Activated CD8-positive, alpha-beta T cell treated with anti-CD3 and anti-CD28 coated beads for 36 hours (primary cell): Measurements from ENCODE around the gene SLC5A11. TPM values are rescaled to one million over a fixed set of nuclear protein-coding genes. Genes with fewer than 3 reads are reported as not detected.

ENCODE experiments used
- ATAC-seq: fragments of 200-7000 bp; cut with Tn5 transposase; one replicate; pipeline ENCODE4 v1.10.0; 2021; ENCODE audit warnings: mild to moderate bottlenecking, moderate library complexity
- CTCF ChIA-PET: fragments of 350-600 bp; sonication (Branson Sonifier 250); formaldehyde crosslinking; loops from one replicate; lab custom pipeline; 2021; ENCODE audit warnings: antibody characterized with exemption; lab: Charles Lee
- POLR2A ChIA-PET: fragments of 350-600 bp; sonication (Branson Sonifier 250); formaldehyde crosslinking; loops from one replicate; lab custom pipeline; 2021; ENCODE audit warnings: antibody characterized with exemption; lab: Charles Lee
- DNase-seq: peaks from one replicate; pipeline ENCODE4 v3.0.0-alpha.2; 2020
- H3K27ac Mint-ChIP-seq: one replicate; pipeline ENCODE4 v1.8.0; 2021; ENCODE audit warnings: mild to moderate bottlenecking, mixed read lengths
- H3K27me3 Mint-ChIP-seq: one replicate; pipeline ENCODE4 v1.8.0; 2021; ENCODE audit warnings: mixed read lengths
- H3K36me3 Mint-ChIP-seq: one replicate; pipeline ENCODE4 v1.8.0; 2021; ENCODE audit warnings: low read depth, mixed read lengths
- H3K4me1 Mint-ChIP-seq: one replicate; pipeline ENCODE4 v1.8.0; 2021; ENCODE audit warnings: low read depth, mixed read lengths
- H3K4me3 Mint-ChIP-seq: one replicate; pipeline ENCODE4 v1.8.0; 2021; ENCODE audit warnings: mild to moderate bottlenecking, moderate library complexity, mixed read lengths
- H3K9me3 Mint-ChIP-seq: one replicate; pipeline ENCODE4 v1.8.0; 2021; ENCODE audit warnings: mixed read lengths
- CTCF ChIP-seq: fragments of 200-600 bp; IDR thresholded peaks from one replicate; pipeline ENCODE4 v1.8.0; 2022; ENCODE audit warnings: antibody characterized with exemption, mild to moderate bottlenecking
- intact Hi-C: fragments of 100-400 bp; cut with micrococcal nuclease; formaldehyde crosslinking; loops from one replicate; pipeline ENCODE4 v1.10.0; 2022
- total RNA-seq, 2 experiments: library from RNA; stranded (reverse); gene quantifications; one replicate each; pipeline ENCODE4 v1.2.3, GENCODE V29; 2021

The SLC5A11 gene
- total RNA-seq, 2 experiments from 2014 or later: 0.18 to 0.78 TPM

- DNase-seq: no peak
- TF ChIP-seq CTCF: peak; percentile 57
- Mint-ChIP-seq H3K27ac (no peak overlapping the region), H3K27me3 (no peaks in the 10 kb centered on the region), H3K9me3 (no peaks in the 10 kb centered on the region), H3K4me3 (no peak overlapping the region), H3K4me1 (no peaks in the 10 kb centered on the region), H3K36me3 (no peaks in the 10 kb centered on the region)
- POLR2A ChIA-PET: no interaction called here
- no peak for ATAC-seq
- intact Hi-C loops: no loop called here
- CTCF ChIA-PET: interaction anchor here (0.7 to 1.3 kb wide), 7 partner anchors 8 to 74 kb away, joined by 3 read pairs; no protein-coding TSS in a partner anchor
These were observed 60.5 kb downstream of the SLC5A11 start for GRCh38 chr16:24906199-24906808.

GRCh38 chr16:24906901-24907300 lies 61.1 kb downstream of the SLC5A11 start:
- H3K36me3 Mint-ChIP-seq: no peaks in the 10 kb centered on the region
- no peak overlapping the region for H3K4me3 Mint-ChIP-seq
- ChIA-PET POLR2A (no interaction called here), CTCF (interaction anchor here (0.7 to 1.0 kb wide), 3 partner anchors 12 to 74 kb away, joined by 3 read pairs; no protein-coding TSS in a partner anchor)
- no peaks in the 10 kb centered on the region for H3K9me3 Mint-ChIP-seq
- H3K27me3 Mint-ChIP-seq: no peaks in the 10 kb centered on the region
- intact Hi-C loops: no loop called here
- ATAC-seq (no peak), DNase-seq (no peak)
- no peaks in the 10 kb centered on the region for H3K4me1 Mint-ChIP-seq
- TF ChIP-seq CTCF: no peak
- H3K27ac Mint-ChIP-seq: no peak overlapping the region

GRCh38 chr16:24908716-24909115 lies 63.0 kb downstream of the SLC5A11 start:
- intact Hi-C loops: no loop called here
- H3K9me3 Mint-ChIP-seq: no peaks in the 10 kb centered on the region
- no peak for TF ChIP-seq CTCF

GRCh38 chr16:24909856-24910255 lies 64.1 kb downstream of the SLC5A11 start:
- no peaks in the 10 kb centered on the region for H3K4me1 Mint-ChIP-seq
- no peak for DNase-seq
- ATAC-seq: no peak
- CTCF ChIA-PET: interaction anchor here (1.0 kb wide), 1 partner anchor 11 kb away, joined by 3 read pairs; no protein-coding TSS in a partner anchor
- H3K4me3 Mint-ChIP-seq: no peak overlapping the region
- H3K36me3 Mint-ChIP-seq: no peaks in the 10 kb centered on the region
- intact Hi-C loops: no loop called here
- no peaks in the 10 kb centered on the region for H3K9me3 Mint-ChIP-seq
- POLR2A ChIA-PET: no interaction called here
- H3K27ac Mint-ChIP-seq: no peak overlapping the region
- no peak for TF ChIP-seq CTCF
- no peaks in the 10 kb centered on the region for H3K27me3 Mint-ChIP-seq

More at GRCh38 chr16:24908716-24909115, 63.0 kb downstream of the SLC5A11 start:
- ChIA-PET CTCF (no interaction called here), POLR2A (interaction anchor here (0.6 kb wide), 1 partner anchor 20 kb away, joined by 3 read pairs; no protein-coding TSS in a partner anchor)
- no peak for ATAC-seq
- no peak for DNase-seq
- H3K27me3 Mint-ChIP-seq: no peaks in the 10 kb centered on the region
- no peak overlapping the region for H3K27ac Mint-ChIP-seq
- no peaks in the 10 kb centered on the region for H3K36me3 Mint-ChIP-seq
- H3K4me1 Mint-ChIP-seq: no peaks in the 10 kb centered on the region
- H3K4me3 Mint-ChIP-seq: no peak overlapping the region

GRCh38 chr16:24915019-24915418 lies 69.3 kb downstream of the SLC5A11 start:
- Mint-ChIP-seq H3K27me3 (no peaks in the 10 kb centered on the region), H3K4me1 (no peaks in the 10 kb centered on the region), H3K4me3 (no peak overlapping the region), H3K9me3 (no peaks in the 10 kb centered on the region), H3K36me3 (no peaks in the 10 kb centered on the region), H3K27ac (no peak overlapping the region)
- POLR2A ChIA-PET: no interaction called here
- DNase-seq: no peak
- intact Hi-C loops: no loop called here
- no peak for TF ChIP-seq CTCF
- no peak for ATAC-seq
- CTCF ChIA-PET: interaction anchor here (0.9 kb wide), 1 partner anchor 9 kb away, joined by 3 read pairs; no protein-coding TSS in a partner anchor
